Psoas muscle (tissue), 8 donors: ENCODE results near the gene CAMTA1. TPM values are rescaled to one million over a fixed set of nuclear protein-coding genes. Genes with fewer than 3 reads are reported as not detected.
"Not testable (repeated sequence)": the region's sequence is repeated elsewhere in the genome, so short reads cannot be mapped to it uniquely, and the experiment has no call there.

ENCODE experiments used
- ATAC-seq, 4 donors: fragments of 200-7000 bp; cut with Tn5 transposase; one replicate each; pipeline ENCODE4 v1.9.1; 2020; ENCODE audit warnings: moderate library complexity in 3 of 4, mild to moderate bottlenecking in 2 of 4
- DNase-seq, 2 donors: peaks; one replicate each; pipeline ENCODE4 v3.0.0-alpha.2; 2020
- H3K27ac ChIP-seq: fragments of 200-600 bp; one replicate; pipeline ENCODE4 v1.8.0; 2022
- H3K27me3 ChIP-seq, 3 donors: fragments of 200-600 bp in 1 of 3; one replicate each; pipeline versions ENCODE4 v1.6.1 to v1.8.0; 2013 to 2022; ENCODE audit warnings: low read length in 2 of 3, mild to moderate bottlenecking in 2 of 3, moderate library complexity in 1 of 3; ENCODE audit not compliant: insufficient read depth in 3 of 3
- H3K36me3 ChIP-seq, 2 donors: fragments of 200-600 bp in 1 of 2; one replicate each; pipeline versions ENCODE4 v1.6.1 to v1.8.0; 2013 to 2022; ENCODE audit warnings: low read depth in 1 of 2, mild to moderate bottlenecking in 1 of 2, moderate library complexity in 1 of 2; ENCODE audit not compliant: insufficient read depth in 1 of 2
- H3K4me1 ChIP-seq: fragments of 200-600 bp; one replicate; pipeline ENCODE4 v1.8.0; 2022
- H3K4me3 ChIP-seq: fragments of 200-600 bp; one replicate; pipeline ENCODE4 v1.8.0; 2022; ENCODE audit warnings: mild to moderate bottlenecking
- H3K9me3 ChIP-seq: fragments of 200-600 bp; one replicate; pipeline ENCODE4 v1.8.0; 2022
- CTCF ChIP-seq: fragments of 200-600 bp; IDR thresholded peaks from one replicate; pipeline ENCODE4 v1.8.0; 2022; ENCODE audit warnings: antibody characterized with exemption
- WGBS, 3 donors: extraction: QIAGEN DNeasy Blood & Tissue Kit; methylation state at CpG; one replicate each; pipeline versions ENCODE4 v1.1.6 to v1.1.7; 2013; 5-methylcytosine and 5-hydroxymethylcytosine counted together
- intact Hi-C, 2 donors: fragments of 100-400 bp; cut with DNase I; formaldehyde crosslinking; loops; one replicate each; pipeline versions ENCODE4 v1.11.0 to v1.14.2; 2022
- polyA plus RNA-seq, 3 donors: library from polyadenylated mRNA; stranded (reverse); fragments of 200-250 nt; gene quantifications; one replicate each; pipeline ENCODE4 v1.2.3, GENCODE V29; 2013
- total RNA-seq, 4 donors: library from RNA; stranded (reverse); fragmentation: NEBNext Ultra II Directional in 2 of 4; extraction: Animal tissue kit (Norgen Biotek cat#: 25700) in 2 of 4; gene quantifications; one replicate each; pipeline versions ENCODE4 v1.2.1 to v1.2.4, GENCODE V29; 2021 to 2023
- donor health status: healthy with polysubstance abuse.
- donor health status: DM: no; HTN: no; CAD: no; lungs with moderate emphysema.
- donor health status: Bipolar disorder and iron deficiency.
- donor health status: healthy.
- donor health status: DM: yes; HTN: yes; CAD: no.
- donor health status: DM: no; HTN: no; CAD: no.
- donor health status: DM: no; HTN: no; CAD: no.
- donor health status: DM: yes; HTN: yes; CAD: no.

Gene CAMTA1
- total and polyA plus RNA-seq, 7 donors = 64.6 to 206 (median 76.5) TPM

GRCh38 chr1:7376676-7377075 lies 591.4 kb downstream of the CAMTA1 start:
- no peak overlapping the region for H3K4me3 ChIP-seq
- intact Hi-C loops = no loop called here
- H3K27ac ChIP-seq = no peak overlapping the region
- H3K4me1 ChIP-seq = no peaks in the 10 kb centered on the region
- peaks cover 0 to 2% (median 0%) of the 10 kb centered on the region in 3 donors for H3K27me3 ChIP-seq
- no peaks in the 10 kb centered on the region for H3K36me3 ChIP-seq
- DNase-seq (no peak), ATAC-seq (no peak)
- 92 to 97% (median 93%) methylated on average over 4 of the region's 4 CpGs for WGBS, 3 donors
- no peaks in the 10 kb centered on the region for H3K9me3 ChIP-seq
- no peak for TF ChIP-seq CTCF

GRCh38 chr1:7378346-7379130 lies 593.3 kb downstream of the CAMTA1 start:
- ATAC-seq (no peak), DNase-seq (no peak)
- Histone ChIP-seq H3K27ac (no peak overlapping the region), H3K9me3 (no peaks in the 10 kb centered on the region), H3K4me1 (no peaks in the 10 kb centered on the region), H3K27me3 (peaks cover 0 to 2% (median 0%) of the 10 kb centered on the region in 3 donors), H3K4me3 (no peak overlapping the region), H3K36me3 (no peaks in the 10 kb centered on the region)
- no peak for TF ChIP-seq CTCF
- intact Hi-C loops = no loop called here
- WGBS, 3 donors = 92 to 95% (median 94%) methylated on average over 14 of the region's 14 CpGs

GRCh38 chr1:7379441-7379971 lies 594.3 kb downstream of the CAMTA1 start:
- intact Hi-C loops = no loop called here
- Histone ChIP-seq H3K36me3 (no peaks in the 10 kb centered on the region), H3K4me3 (no peak overlapping the region), H3K4me1 (no peaks in the 10 kb centered on the region), H3K27me3 (peaks cover 0 to under 1% (median 0%) of the 10 kb centered on the region in 3 donors), H3K9me3 (no peaks in the 10 kb centered on the region), H3K27ac (no peak overlapping the region)
- 25 to 28% (median 26%) methylated on average over 18 of the region's 18 CpGs for WGBS, 3 donors
- ATAC-seq (no peak), DNase-seq (no peak)
- no peak for TF ChIP-seq CTCF

- not testable (repeated sequence) for H3K4me3 ChIP-seq
- WGBS, 3 donors = 93 to 96% (median 95%) methylated on average over 9 of the region's 9 CpGs
Observed at GRCh38 chr1:7380068-7380467, 594.8 kb downstream of the CAMTA1 start.

GRCh38 chr1:7380712-7381111 lies 595.5 kb downstream of the CAMTA1 start:
- no peak overlapping the region for H3K27ac ChIP-seq
- TF ChIP-seq CTCF = no peak
- H3K4me3 ChIP-seq = no peak overlapping the region
- DNase-seq (no peak), ATAC-seq (no peak)
- H3K27me3 ChIP-seq = peaks cover 0 to 2% (median 0%) of the 10 kb centered on the region in 3 donors
- intact Hi-C loops = no loop called here
- no peaks in the 10 kb centered on the region for H3K36me3 ChIP-seq
- no peaks in the 10 kb centered on the region for H3K9me3 ChIP-seq
- 79 to 81% (median 80%) methylated on average over 3 of the region's 3 CpGs for WGBS, 3 donors
- H3K4me1 ChIP-seq = no peaks in the 10 kb centered on the region

More at GRCh38 chr1:7380068-7380467, 594.8 kb downstream of the CAMTA1 start:
- H3K36me3 ChIP-seq, H3K4me1 ChIP-seq, ATAC-seq, DNase-seq, H3K9me3 ChIP-seq, H3K27ac ChIP-seq, H3K27me3 ChIP-seq, intact Hi-C loops: not testable (repeated sequence)

GRCh38 chr1:7381729-7382128 lies 596.5 kb downstream of the CAMTA1 start:
- H3K4me1 ChIP-seq, intact Hi-C loops, DNase-seq, H3K4me3 ChIP-seq, H3K36me3 ChIP-seq, H3K27me3 ChIP-seq, ATAC-seq, H3K9me3 ChIP-seq, H3K27ac ChIP-seq: not testable (repeated sequence)
- WGBS, 3 donors = 61 to 95% (median 95%) methylated on average over 2 to 3 of the region's 3 CpGs
